GM18499 (cell line): Measurements from ENCODE around the gene TARS1.

Source experiments
- ATAC-seq: cut with Tn5 transposase; IDR thresholded peaks from one replicate; pipeline ENCODE4 v1.9.1; 2021; ENCODE audit warnings: moderate number of reproducible peaks; ENCODE audit not compliant: insufficient read depth, unreplicated experiment

TARS1 gene

DNA sequence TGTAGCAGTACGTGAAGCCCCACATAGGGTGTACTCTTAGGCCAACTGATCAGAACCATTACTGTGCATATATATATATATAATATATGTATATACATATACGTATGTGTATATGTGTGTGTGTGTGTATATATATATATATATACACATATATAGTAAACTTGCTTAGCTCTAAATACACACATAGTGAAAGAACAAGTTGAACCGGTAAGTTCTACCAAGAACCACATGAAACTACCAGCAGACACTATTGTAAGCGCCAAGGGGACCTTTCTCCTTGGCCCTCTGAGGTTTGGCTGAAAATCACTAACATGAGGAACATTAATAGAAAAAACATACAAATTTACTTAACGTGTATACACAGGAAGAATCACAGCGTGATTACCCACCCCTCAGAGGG lies 1.8 kb upstream of the TARS1 start:
- no peak for ATAC-seq

DNA sequence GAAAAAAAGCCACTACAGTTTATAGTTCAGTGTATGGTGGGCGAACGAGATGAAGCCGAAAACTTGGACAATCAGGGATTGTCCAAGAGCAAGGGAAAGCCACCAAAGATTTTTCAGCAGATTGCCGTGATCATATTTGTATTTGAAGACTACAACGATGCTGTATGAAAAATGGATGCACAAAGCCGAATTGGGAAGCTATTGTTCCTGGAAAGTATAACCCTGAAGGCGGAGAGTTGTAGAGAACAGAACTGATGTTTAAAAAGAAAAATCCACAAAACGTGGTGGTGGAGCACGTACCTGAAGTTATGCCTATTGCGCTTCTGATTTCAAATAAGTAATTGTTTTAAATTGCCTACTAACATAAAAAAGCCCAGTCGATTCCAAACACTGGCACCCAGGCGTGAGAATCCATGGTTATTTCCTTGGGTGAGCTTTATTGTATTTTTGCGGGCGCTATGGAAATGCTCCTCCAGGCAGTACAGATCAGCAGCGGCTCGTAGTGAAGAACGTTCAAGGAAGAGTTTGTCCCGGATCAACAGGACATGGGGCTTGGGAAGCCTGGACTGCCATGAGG lies 772 bp upstream of the TARS1 start:
- ATAC-seq, result no peak

DNA sequence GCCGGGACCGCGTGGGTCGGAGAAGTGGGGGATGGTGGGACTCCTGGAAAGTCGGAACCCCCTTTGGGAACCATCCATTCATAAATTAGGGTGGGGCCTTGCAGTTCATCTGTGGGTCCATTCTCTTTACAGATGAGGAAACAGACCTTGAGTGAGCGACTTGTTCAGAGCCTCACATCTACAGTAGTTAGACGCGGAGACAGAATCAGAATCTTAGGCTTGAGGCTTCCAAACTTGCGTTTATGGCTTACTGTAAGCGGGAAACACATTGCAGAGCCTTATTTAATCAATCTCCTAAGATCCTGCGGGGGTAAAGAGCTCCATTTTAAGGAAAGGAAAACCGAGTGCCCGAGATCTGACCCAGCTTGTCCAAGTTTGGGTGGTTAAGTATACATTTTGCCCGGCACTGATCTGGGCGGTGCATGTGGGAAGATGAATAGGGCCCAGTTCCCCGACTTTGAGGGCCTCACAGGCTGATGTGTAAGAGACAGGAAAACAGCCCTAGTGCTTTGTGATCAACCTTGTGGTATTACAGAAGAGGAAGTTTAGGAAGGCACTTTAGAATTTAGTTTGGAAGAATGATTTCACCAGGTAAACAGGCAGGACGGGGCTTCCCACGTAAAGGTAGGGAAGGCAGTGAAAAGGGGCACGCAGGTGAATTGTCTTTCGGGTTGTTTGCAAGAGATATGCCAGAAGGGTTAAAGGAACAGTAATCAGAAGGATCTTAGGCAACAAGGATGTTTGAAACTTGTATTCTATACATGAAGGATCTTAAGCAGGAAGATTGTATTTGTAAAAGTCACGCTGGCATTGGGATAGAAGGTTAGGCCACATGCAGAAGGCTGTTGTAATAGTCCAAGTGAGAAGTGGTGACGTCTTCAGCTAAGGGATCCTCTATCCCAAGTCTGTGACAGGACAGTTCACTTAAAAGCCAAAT lies 744 bp downstream of the TARS1 start:
- peak; percentile 15 for ATAC-seq

DNA sequence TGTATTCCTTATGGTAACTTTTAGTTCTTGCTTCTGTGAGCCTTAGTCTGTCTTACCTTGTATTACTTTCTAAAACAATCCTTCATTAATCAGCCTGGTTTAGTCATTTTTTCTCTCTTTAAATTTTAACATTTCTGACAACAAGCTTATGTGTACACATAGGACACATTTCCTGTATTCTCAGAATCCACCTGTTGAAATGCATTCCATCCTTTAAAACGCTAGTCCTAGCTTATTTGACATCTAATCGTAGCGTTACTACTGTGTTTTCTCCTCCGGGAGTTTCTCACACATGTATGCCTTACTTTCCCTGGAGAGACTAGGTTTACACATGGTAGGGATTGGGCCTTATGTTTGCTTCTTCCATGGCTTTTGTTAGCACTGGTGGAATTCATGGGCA lies 3.8 kb downstream of the TARS1 start:
- no peak for ATAC-seq

DNA sequence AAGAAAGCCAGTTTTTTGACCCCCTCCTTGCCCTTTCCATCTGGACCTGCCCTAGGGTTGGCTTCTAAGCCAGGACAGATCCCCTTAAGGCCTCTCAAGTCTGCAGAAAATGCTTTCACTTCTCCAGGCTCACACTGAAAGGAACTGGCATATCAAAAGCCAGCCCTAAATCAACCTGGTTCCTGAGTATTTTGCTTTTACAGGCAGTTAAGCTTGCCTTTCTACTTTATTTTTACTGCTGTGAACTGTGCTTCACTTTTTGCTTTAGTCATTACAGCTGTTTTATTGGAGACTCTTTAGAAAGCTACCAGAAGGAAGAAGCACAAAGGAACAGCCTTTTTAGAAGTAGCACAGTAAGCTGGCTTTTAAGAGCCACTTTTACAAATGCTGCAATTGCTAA lies 5.0 kb downstream of the TARS1 start:
- no peak for ATAC-seq

DNA sequence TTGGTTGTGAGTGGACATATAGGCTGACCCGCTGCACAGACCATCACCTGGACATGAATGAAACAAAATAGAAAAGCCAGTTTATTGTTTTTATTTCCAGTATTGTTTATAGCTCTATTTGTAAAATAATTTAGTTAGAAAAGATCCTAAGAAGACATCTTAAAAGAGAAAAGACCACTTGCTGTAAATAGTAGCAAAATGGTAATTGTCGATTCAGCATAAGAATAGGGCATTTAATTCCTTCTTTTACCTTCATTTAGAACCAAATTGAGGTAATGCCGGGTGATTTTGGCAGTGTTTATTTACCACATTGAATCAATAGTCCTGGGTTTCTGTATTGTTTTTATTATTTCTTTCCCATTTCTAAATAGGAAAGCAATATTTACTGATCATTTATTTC lies 7.4 kb downstream of the TARS1 start:
- no peak for ATAC-seq

DNA sequence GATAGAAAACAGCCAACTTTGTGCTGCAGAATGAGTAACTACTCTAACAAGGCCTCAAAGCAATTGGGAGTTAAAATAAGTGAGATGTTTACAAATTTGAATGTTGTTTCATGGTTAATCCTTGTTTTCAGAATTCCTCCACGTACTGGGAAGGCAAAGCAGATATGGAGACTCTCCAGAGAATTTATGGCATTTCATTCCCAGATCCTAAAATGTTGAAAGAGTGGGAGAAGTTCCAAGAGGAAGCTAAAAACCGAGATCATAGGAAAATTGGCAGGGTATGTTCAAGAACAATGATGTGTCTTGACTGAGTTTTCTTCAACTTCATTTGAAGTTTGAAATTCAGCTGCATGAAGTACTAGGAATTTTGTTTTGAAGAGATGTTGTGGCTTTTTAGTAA lies 16.4 kb downstream of the TARS1 start:
- no peak for ATAC-seq

DNA sequence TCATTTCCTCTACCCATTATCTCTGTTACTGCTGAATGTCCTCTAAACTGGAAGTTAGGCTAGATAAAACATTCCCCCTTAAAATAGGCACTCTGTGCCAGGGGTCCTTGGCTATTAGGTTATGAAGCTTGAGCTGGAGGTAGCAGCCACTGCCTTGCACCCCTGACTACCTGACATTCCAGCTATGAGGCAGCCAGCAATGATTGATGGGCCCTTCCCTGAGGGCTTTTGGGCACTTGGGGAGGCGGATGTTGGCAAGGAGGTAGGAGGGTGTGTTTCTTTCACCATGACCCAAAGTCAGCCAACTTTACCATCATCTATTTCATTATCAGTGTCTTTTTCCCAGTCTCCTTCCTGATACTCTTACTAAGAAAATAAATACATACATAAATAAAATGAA lies 17.1 kb downstream of the TARS1 start:
- ATAC-seq, result no peak

DNA sequence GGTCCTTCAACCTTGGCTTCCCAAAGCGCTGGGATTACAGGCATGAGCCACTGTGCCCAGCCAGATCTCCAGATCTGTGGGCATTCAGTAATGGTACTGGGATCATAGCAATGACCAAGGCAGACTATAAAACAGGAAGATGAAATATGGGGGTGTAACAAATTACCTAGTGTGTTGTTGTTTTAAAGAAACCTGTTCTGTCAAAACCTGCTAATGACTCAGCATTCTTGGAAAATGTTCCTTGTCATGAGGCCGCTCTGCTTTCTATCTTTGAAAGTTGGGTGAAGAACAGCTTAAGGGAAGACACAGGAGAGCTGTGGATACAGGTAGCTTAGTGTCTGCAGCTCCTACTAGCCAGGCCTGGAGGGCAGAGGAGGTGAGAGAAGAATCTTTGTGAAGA lies 19.4 kb downstream of the TARS1 start:
- ATAC-seq, result no peak

DNA sequence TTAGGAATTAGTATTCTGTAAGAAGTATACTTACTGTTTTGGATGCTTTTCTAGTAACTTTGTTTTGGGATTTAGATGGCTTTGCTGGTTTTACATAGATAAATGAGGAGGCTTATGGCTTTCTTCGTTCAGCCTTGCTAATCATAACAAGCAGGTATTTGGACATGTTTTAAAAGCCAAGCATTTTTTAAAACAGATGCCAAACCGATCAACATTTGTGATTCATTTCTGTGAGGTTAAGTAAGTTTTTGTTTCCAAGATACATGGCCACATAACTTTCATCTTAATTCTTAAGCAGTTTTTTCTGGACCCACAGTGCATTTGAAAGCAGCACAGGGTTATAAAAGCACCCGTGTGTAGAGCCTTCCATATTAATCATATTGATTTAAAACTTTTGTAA lies 21.7 kb downstream of the TARS1 start:
- no peak for ATAC-seq

DNA sequence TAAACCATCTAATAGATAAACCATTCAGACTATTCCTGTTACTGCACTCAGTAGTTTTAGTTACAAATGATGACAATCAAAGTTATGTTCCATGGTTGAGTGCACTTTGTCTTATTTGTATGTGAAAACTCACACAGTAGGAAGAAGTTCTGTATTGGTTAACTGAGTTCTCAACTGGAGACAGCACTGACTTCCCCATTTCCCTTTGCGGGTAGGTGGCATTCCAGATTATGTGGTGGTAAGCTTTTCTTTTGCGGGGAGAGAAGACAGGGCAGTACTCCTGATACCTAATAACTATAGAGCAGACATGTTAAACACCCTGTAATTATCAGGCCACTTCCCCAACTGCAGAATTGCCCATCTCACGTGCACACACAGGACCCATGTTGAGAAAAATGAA lies 24.4 kb downstream of the TARS1 start:
- ATAC-seq, result no peak

DNA sequence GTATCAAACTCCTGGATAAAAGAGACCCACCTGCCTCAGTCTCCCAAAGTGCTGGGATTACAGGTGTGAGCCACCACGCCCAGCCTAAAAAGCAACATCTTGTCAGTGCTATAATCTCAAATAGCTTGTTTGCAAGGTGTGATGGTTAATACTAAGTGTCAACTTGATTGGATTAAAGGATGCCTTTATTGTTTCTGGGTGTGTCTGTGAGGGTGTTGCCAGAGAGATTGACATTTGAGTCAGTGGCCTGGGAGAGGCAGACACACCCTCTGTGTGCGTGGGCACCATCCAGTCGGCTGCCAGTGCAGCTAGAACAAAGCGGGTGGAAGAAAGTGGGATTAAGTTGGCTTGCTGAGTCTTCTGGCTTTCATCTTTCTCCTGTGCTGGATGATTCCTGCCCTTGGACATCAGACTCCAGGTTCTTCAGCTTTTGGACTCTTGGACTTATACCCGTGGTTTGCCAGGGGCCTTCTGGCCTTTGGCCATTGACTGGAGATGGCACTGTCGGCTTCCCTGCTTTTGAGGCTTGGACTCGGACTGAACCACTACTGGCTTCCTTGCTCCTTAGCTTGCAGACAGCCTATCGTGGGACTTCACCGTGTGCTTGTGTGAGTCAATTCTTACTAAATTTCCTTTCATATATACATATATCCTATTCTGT lies 28.1 kb downstream of the TARS1 start:
- no peak for ATAC-seq

DNA sequence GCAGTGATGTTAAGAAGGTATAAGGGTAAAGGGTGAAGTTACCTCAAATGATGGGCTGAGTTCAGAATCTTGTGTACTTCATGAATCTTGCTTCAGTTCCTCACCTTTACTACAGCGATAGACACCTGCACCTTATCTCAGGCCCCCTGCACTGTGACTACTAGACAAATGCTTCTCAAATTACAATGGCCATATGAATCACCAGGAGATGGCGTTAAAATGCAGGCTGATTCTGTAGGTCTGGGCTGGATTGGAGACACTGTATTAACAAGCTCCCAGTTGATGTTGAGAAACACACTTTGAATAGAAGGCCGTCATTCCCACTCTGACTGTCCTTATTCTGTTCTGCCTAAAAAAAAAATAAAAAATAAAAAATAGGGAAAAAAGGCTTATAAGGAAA lies 29.8 kb downstream of the TARS1 start:
- no peak for ATAC-seq

DNA sequence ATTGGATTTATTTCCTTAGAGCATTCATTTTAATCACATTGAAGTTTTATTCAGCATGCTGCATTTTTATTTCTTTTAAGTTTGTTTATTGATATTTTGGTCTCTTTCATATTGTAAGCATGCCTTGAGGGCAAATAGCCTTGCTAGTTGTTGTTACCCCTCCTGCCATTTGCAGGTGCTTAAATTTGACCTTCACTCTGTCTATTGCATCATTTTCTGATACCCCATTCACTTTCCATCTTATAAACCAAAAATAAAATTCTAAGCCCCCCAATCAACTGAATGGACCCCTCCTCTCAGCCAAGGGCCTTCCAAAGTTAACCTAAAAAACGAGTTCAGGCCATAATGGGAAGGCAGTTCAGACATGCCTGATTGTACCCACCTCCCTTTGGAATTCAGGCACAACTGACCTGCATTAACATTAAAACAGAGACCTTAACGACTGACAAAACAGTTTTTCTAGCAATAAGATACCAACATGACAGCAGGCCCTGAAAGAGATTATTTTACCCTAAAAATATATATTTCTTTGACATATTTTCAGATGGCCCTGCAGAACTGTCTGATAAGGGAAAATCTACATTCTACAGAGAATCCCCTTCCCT lies 32.1 kb downstream of the TARS1 start:
- ATAC-seq, result no peak

DNA sequence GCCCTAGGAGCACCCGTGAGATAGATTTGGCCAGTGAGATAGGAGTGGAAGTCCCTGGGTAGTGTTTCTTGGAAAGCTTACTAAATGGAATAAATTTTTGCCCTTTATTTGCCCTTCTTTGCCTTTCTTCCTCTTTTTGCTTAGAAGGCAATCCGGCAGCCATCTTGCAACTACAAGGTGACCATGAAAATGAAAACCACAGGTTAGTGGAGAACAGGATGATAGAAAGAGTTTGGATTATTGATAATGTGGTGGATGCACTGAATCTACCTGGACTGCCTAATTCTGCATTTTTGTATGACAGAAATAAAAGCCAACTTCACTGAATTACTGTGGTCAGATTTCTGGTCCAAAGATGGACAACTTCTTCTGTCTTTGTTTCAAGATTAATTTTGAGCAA lies 33.2 kb downstream of the TARS1 start:
- no peak for ATAC-seq

DNA sequence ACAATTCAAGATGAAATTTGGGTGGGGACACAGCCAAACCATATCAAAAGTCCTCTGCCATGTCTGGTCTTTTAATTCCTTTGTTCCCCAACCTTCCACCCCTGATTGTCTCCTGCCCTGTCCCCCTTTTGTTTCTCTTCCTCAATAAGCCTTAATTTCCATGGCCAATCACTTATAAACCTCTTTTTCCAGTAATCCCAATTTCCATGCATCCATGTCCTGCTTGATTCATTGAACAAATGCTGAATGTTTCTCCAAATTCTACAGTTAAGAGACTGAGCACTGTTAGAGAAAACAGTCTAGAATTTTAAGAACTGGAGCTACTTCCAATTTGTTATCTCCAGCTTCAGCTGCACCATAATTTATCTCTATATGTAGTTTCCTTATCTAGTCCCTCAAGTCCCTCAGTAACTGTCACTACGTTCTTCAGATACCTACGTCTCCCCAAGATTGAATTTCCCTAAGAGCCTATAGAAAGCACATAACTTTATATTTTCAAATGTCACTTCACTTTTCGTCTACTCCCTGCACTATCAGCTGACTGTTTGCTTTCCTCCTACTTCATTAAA lies 34.2 kb downstream of the TARS1 start:
- no peak for ATAC-seq

DNA sequence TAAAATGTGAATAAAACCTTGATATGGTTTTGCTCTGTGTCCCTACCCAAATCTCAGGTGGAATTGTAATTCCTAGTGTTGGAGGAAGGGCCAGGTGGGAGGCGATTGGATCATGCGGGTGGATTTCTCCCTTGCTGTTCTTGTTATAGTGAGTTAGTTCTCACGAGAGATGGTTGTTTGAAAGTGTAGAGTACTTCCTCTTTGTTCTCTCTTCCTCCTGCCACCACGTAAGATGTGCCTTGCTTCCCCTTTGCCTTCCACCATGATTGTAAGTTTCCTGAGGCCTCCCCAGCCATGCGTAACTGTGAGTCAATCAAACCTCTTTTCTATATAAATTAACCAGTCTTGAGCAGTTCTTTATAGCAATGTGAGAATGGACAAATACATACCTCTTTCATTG lies 34.9 kb downstream of the TARS1 start:
- no peak for ATAC-seq

DNA sequence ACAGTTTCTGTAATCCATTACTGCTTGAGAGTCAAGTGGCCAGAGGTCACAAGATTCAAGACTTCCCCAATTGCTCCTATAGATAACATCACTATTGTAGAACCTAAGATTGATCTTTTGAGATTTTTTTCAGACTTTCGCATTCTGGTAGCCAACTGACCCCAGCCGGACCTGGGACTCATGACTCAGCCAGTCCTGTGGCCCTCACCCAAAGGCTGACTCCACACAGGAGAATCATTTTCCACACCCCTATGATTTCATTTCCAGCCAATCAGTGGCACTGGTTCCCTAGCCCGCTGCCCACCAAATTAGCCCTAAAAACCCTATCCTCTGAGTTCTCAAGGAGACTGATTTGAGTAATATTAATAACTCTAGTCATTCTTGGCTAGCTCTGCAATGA lies 36.2 kb downstream of the TARS1 start:
- no peak for ATAC-seq

DNA sequence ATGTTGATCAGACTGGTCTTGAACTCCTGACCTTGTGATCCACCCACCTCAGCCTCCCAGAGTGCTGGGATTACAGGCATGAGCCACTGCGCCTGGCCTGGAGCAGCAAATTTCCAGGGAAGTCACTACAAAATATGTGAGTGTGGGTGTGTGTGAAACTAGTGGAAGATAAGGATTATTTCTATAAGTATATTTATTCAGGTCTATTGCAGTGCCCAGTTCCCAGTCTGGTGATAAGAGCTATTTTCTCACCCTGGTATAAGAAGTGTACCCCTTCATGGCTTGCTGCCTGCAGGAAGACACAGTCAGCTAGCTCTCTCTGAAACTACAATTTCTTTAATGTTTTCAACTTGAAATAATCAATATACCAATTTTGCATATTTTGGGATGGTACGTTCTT lies 37.1 kb downstream of the TARS1 start:
- no peak for ATAC-seq

DNA sequence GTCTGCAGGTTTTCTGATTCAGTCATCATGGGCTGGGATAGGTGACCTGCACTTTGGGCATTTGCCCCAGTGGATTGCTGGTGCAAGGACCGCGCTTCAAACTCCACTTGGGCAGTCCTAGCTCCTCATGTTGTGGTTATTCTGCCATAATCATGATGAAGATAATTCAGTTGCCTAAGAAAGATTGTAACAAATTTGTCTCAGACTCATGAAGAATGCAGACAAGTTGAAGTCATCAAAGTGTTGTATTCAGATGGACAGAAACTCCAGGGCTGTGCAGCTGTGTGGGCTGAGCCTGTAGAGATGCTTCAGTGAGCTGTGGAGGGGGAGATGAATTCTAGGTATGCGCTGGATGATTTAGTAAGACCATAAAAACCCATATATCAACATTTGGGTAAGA lies 38.5 kb downstream of the TARS1 start:
- ATAC-seq, result no peak

DNA sequence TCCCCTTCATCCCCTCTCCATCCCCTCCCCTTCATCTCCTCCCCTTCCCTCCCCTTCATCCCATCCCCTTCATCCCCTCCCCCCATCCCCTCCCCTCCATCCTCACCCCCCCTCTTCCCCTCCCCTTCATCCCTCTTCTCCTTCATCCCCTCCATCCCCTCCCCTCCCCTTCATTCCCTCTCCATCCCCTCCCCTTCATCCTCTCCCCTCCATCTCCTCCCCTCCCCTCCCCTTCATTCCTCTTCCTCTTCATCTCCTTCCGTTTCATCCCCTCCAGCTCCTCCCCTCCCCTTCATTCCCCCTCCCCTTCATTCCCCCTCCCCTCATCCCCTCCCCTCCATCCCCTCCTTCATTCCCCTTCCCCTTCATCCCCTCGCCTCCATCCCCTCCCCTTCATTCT lies 40.1 kb downstream of the TARS1 start:
- no peak for ATAC-seq
